Brain microvascular endothelial cell (primary cell): ENCODE measurements around the gene SDHAF2.
"Not testable (repeated sequence)": the region's sequence is repeated elsewhere in the genome, so short reads cannot be mapped to it uniquely, and the experiment has no call there.

Experiments
- DNase-seq: peaks from one replicate; pipeline ENCODE4 v3.0.0-alpha.2; 2020
- H3K27ac ChIP-seq: fragments of 250-450 bp; sonication (Bioruptor Pico); 2 replicates; pipeline ENCODE4 v1.5.1; 2020; ENCODE audit warnings: mild to moderate bottlenecking, moderate library complexity
- H3K27me3 ChIP-seq: fragments of 250-450 bp; sonication (Bioruptor Pico); replicated peaks from 2 replicates; pipeline ENCODE4 v1.5.1; 2020; ENCODE audit warnings: mild to moderate bottlenecking
- H3K36me3 ChIP-seq: fragments of 250-450 bp; sonication (Bioruptor Pico); replicated peaks from 2 replicates; pipeline ENCODE4 v1.5.1; 2020; ENCODE audit warnings: mild to moderate bottlenecking
- H3K4me3 ChIP-seq: 2 replicates; pipeline ENCODE4 v1.5.1; 2011; ENCODE audit warnings: low read depth, mild to moderate bottlenecking, control low read depth, low read length, moderate library complexity
- CTCF ChIP-seq: IDR thresholded peaks from 2 replicates; pipeline ENCODE4 v1.5.1; 2011; ENCODE audit warnings: low read depth, mild to moderate bottlenecking, moderate library complexity, low read length, control low read depth, inconsistent platforms; ENCODE audit errors: missing control alignments
- in situ Hi-C: cut with HindIII; loops from 2 replicates; pipeline ENCODE4 v1.10.0; 2017; ENCODE audit warnings: low sequenced_read_pairs, low pct_ligation_motif_present

SDHAF2 gene

GRCh38 chr11:61416941-61417340 lies 13.0 kb upstream of the SDHAF2 start:
- in situ Hi-C loops = no loop called here

DNA sequence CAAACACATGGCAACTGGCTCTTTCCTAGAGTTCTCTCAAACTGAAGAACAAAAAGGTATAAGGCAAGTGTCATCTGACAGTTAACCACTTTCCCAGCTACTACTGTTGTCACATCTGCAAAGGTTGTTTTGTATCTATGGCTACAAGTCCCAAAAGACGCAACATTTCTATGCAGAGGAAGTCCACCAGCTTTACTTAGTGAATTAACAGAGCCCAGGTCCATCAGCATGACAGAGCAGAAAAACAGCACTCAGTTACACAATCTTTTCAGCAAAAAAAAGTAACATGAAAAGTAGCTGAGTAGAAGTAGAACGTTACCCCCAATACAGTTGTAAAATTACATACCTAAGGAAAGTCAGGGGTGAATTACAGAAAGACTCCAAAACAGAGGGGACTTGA lies 12.3 kb upstream of the SDHAF2 start:
- H3K27ac ChIP-seq = no peak overlapping the region
- peaks cover 87% of the 10 kb centered on the region for H3K36me3 ChIP-seq
- in situ Hi-C loops = no loop called here
- TF ChIP-seq CTCF = no peak
- H3K4me3 ChIP-seq = no peak overlapping the region
- DNase-seq = no peak
- no peaks in the 10 kb centered on the region for H3K27me3 ChIP-seq

More at GRCh38 chr11:61416941-61417340, 13.0 kb upstream of the SDHAF2 start:
- Histone ChIP-seq H3K4me3 (no peak overlapping the region), H3K27me3 (no peaks in the 10 kb centered on the region), H3K27ac (no peak overlapping the region), H3K36me3 (peaks cover 88% of the 10 kb centered on the region)
- TF ChIP-seq CTCF = no peak
- DNase-seq = no peak

GRCh38 chr11:61418136-61418535 lies 11.8 kb upstream of the SDHAF2 start:
- in situ Hi-C loops = no loop called here
- DNase-seq = no peak
- Histone ChIP-seq H3K27ac (peak overlapping the region; percentile 9), H3K27me3 (no peaks in the 10 kb centered on the region), H3K36me3 (peaks cover 83% of the 10 kb centered on the region), H3K4me3 (no peak overlapping the region)
- TF ChIP-seq CTCF = no peak

GRCh38 chr11:61422226-61422625 lies 7.7 kb upstream of the SDHAF2 start:
- no peak overlapping the region for H3K4me3 ChIP-seq
- no peak for TF ChIP-seq CTCF
- H3K27me3 ChIP-seq = no peaks in the 10 kb centered on the region
- no peak overlapping the region for H3K27ac ChIP-seq
- in situ Hi-C loops = no loop called here
- DNase-seq = no peak
- peaks cover 81% of the 10 kb centered on the region for H3K36me3 ChIP-seq

DNA sequence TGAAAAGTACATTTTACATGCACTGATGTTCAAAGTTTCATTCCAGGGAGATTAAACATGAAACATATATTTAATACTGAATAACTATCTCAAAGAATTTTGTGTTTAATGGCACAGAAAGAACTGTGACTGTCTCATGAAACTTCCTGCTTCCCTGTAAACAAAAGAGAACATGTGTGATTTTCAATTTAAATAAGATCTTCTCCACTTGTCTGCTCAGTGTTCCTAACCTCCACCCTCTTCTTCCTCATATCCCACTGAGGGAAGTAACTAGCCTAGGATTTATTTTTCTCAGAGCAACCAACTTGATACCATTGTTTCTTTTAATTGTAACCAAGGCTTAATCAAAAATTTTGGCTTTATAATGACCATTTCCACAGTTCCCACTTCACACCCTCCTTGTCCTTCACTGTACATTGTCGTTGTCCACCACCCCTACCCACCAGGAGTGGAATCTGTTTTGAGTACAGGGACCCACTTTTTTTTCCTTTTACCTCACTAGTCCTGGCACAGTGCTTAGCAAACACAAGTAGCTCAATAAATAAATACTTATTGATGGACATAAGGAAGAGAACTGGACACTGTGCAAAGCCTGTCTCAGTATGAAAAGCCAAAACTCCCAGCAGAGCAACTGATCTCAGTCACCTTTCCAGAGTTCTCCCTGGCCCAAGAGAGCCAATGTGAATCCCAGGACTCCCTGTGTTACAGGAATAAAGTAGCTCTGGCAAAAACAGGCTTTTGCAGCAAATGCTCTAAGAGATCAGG lies 4.4 kb upstream of the SDHAF2 start:
- no peaks in the 10 kb centered on the region for H3K27me3 ChIP-seq
- in situ Hi-C loops = no loop called here
- H3K36me3 ChIP-seq = peaks cover 63% of the 10 kb centered on the region
- DNase-seq = no peak
- TF ChIP-seq CTCF = no peak
- H3K27ac ChIP-seq = no peak overlapping the region
- H3K4me3 ChIP-seq = no peak overlapping the region

GRCh38 chr11:61429346-61429690 lies 606 bp upstream of the SDHAF2 start:
- peak; percentile 28 for DNase-seq
- Histone ChIP-seq H3K27me3 (no peaks in the 10 kb centered on the region), H3K4me3 (peak overlapping the region; percentile 99), H3K27ac (peak overlapping the region; percentile 98), H3K36me3 (peaks cover 35% of the 10 kb centered on the region)
- in situ Hi-C loops = no loop called here
- TF ChIP-seq CTCF = no peak

GRCh38 chr11:61430839-61431238 lies 915 bp downstream of the SDHAF2 start:
- H3K27ac ChIP-seq, in situ Hi-C loops: not testable (repeated sequence)

More at GRCh38 chr11:61430839-61431238, 915 bp downstream of the SDHAF2 start:
- DNase-seq, H3K27me3 ChIP-seq: not testable (repeated sequence)
- H3K36me3 ChIP-seq = peaks cover 22% of the 10 kb centered on the region
- H3K4me3 ChIP-seq = peak overlapping the region; percentile 99
